Testis (tissue), 2 donors: ENCODE data around the gene VTCN1.

ENCODE experiments used
- POLR2A ChIP-seq: fragments of 450-650 bp; IDR thresholded peaks from one replicate; pipeline ENCODE4 v1.6.1; 2017; ENCODE audit warnings: antibody characterized with exemption, mild to moderate bottlenecking, moderate library complexity
- TF ChIP-seq, protein P1 (sequence below), 3 experiments: fragments of 450-650 bp in 2 of 3; fragments of 200-600 bp in 1 of 3; sonication (generic) in 1 of 3; IDR thresholded peaks; one replicate each; pipeline ENCODE4 v1.5.1; 2016 to 2019; ENCODE audit warnings: antibody characterized with exemption in 3 of 3, mild to moderate bottlenecking in 2 of 3, moderate library complexity in 1 of 3

- TF ChIP-seq, protein P1, sequence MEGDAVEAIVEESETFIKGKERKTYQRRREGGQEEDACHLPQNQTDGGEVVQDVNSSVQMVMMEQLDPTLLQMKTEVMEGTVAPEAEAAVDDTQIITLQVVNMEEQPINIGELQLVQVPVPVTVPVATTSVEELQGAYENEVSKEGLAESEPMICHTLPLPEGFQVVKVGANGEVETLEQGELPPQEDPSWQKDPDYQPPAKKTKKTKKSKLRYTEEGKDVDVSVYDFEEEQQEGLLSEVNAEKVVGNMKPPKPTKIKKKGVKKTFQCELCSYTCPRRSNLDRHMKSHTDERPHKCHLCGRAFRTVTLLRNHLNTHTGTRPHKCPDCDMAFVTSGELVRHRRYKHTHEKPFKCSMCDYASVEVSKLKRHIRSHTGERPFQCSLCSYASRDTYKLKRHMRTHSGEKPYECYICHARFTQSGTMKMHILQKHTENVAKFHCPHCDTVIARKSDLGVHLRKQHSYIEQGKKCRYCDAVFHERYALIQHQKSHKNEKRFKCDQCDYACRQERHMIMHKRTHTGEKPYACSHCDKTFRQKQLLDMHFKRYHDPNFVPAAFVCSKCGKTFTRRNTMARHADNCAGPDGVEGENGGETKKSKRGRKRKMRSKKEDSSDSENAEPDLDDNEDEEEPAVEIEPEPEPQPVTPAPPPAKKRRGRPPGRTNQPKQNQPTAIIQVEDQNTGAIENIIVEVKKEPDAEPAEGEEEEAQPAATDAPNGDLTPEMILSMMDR (IDR thresholded peaks at IDR 0.05), result no peak
- TF ChIP-seq POLR2A, result no peak
Measured at GRCh38 chr1:117169871-117170596, 40.7 kb downstream of the VTCN1 start.
